A673 (cell line): ENCODE results near the gene KCTD18.

Experiments used
- CTCF ChIP-seq: fragments of 300-800, 200-600 bp; sonication (generic); conservative IDR thresholded peaks from 2 replicates; pipeline ENCODE4 v1.5.1; 2017; ENCODE audit warnings: low read depth, mild to moderate bottlenecking, antibody characterized with exemption, low read length, moderate library complexity, mixed read lengths
- EZH2 ChIP-seq: fragments of 200-600 bp; sonication (generic); IDR thresholded peaks from 2 replicates; pipeline ENCODE4 v1.6.1; 2017; ENCODE audit warnings: borderline replicate concordance, low read depth, mild to moderate bottlenecking, mixed read lengths, antibody characterized with exemption, low read length; ENCODE audit not compliant: poor library complexity, severe bottlenecking

GRCh38 chr2:200523158-200523557 lies 13.3 kb upstream of the KCTD18 start:
- TF ChIP-seq CTCF: no peak
- no peak for TF ChIP-seq EZH2
